ENCODE results near the gene C9orf152. TPM values are rescaled to one million over a fixed set of nuclear protein-coding genes. Genes with fewer than 3 reads are reported as not detected.

The C9orf152 gene
- total and polyA plus RNA-seq, 2 of the 13 experiments (the other 11 are each of a cell fraction or from before 2014, with no cell fraction given), result 0.24 to 0.48 TPM

GRCh38 chr9:110180511-110181434 is 27.2 kb downstream of the C9orf152 start (continued):
- TF ChIP-seq ZNF644 (CRISPR knock-in tag; IDR thresholded peaks at IDR 0.05; ENCODE audit: low read depth) (peak; percentile 42; the same call in 1 of the 2 replicates), MYPOP (CRISPR knock-in tag; IDR thresholded peaks at IDR 0.05) (no peak), RFXANK (CRISPR knock-in tag; IDR thresholded peaks at IDR 0.05) (peak; percentile 92), ZNF558 (CRISPR knock-in tag; IDR thresholded peaks at IDR 0.05; ENCODE audit: borderline replicate concordance) (no peak), MZF1 (CRISPR knock-in tag; IDR thresholded peaks at IDR 0.05; ENCODE audit: borderline replicate concordance) (no peak), DMAP1 (CRISPR knock-in tag; IDR thresholded peaks at IDR 0.05) (peak; percentile 75), ZNF329 (CRISPR knock-in tag; IDR thresholded peaks at IDR 0.05; ENCODE audit: low read depth) (no peak), PAXIP1 (CRISPR knock-in tag; conservative IDR thresholded peaks at IDR 0.05) (peak; percentile 70), ZBTB7B (CRISPR knock-in tag; IDR thresholded peaks at IDR 0.05) (0 out of 2 replicates have a peak, but pooled peaks have one; percentile 39), KLF6 (CRISPR knock-in tag; IDR thresholded peaks at IDR 0.05) (peak; percentile 31; the same call in 1 of the 2 replicates), ZNF772 (CRISPR knock-in tag; IDR thresholded peaks at IDR 0.05) (peak; percentile 27; the same call in 1 of the 2 replicates), NFE2 (CRISPR knock-in tag; IDR thresholded peaks at IDR 0.05) (peak; percentile 90), HDAC2 (CRISPR knock-in tag; IDR thresholded peaks at IDR 0.05) (peak; percentile 70; the same call in 1 of the 2 replicates), ZBTB34 (CRISPR knock-in tag; IDR thresholded peaks at IDR 0.05) (peak; percentile 68; the same call in 1 of the 2 replicates), HMG20A (CRISPR knock-in tag; IDR thresholded peaks at IDR 0.05; ENCODE audit: borderline replicate concordance) (peak; percentile 76), IKZF5 (CRISPR knock-in tag; IDR thresholded peaks at IDR 0.05) (peak; percentile 67; the same call in 1 of the 2 replicates), ONECUT2 (CRISPR knock-in tag; IDR thresholded peaks at IDR 0.05) (no peak), GZF1 (CRISPR knock-in tag; IDR thresholded peaks at IDR 0.05) (no peak), NFYC (CRISPR knock-in tag; IDR thresholded peaks at IDR 0.05) (no peak), GABPA (IDR thresholded peaks at IDR 0.05; ENCODE audit: low read depth, low read length) (no peak), GABPA (CRISPR knock-in tag; IDR thresholded peaks at IDR 0.05; ENCODE audit: low read depth) (peak; percentile 65; the same call in 1 of the 2 replicates), ISX (CRISPR knock-in tag; conservative IDR thresholded peaks at IDR 0.05) (no peak), TEF (CRISPR knock-in tag; IDR thresholded peaks at IDR 0.05) (no peak), SALL1 (CRISPR knock-in tag; IDR thresholded peaks at IDR 0.05) (peak; percentile 70)

Data from HepG2 (cell line).